SH-SY5Y (cell line): ENCODE results near the gene RBM33.

Experiments
- GATA2 ChIP-seq: IDR thresholded peaks from 2 replicates; pipeline ENCODE4 v1.6.1; 2011; ENCODE audit warnings: mild to moderate bottlenecking, low read depth, low read length
- GATA3 ChIP-seq: IDR thresholded peaks from 2 replicates; pipeline ENCODE4 v1.6.1; 2011; ENCODE audit warnings: low read depth, mild to moderate bottlenecking, low read length, moderate library complexity

Gene RBM33

DNA sequence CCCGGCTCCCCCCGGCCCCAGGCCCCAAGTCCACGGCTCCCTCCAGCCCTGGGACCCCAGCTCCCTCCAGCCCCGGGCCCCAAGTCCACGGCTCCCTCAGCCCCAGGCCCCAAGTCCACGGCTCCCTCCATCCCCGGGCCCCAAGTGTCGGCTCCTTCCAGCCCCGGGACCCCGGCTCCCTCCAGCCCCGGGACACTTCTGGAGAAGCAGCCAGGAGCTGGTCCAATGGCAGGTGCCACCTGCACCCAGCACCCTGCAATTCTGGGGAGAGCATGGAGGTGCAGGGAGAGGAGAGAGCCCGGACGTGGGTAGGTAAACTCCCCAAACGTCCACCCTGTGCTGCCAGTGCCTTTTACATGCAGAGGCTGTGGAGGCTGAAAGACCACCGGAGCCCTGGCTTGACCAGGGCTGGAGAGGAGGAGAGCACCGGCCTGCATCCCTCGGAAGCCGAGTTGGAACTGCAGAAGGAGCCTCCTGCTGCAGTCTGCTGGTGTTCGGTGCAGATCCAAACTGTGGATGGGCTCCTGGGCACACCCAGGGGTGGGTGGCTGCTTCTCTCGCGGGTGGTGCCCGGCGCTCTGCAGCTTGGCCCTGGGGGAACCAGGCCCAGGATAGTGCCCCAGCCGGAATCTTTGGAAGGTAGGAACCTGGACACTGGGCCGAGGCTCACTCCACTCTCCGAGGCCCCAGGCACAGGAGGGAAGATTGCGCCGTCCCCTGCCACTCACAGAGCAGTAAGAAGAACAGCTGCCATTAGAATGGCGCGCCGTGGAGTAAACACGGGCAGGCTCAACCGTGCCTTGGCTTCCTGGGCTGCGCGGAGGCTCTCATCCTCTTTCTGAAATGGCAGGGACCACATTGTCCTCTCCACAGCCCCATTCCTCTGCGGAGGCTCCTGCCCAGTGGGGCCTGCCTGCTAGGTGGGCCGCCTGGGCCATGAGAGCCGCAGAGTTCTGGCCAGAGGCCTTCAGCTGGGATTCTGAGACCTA lies 153.1 kb downstream of the RBM33 start:
- TF ChIP-seq GATA2 (no peak), GATA3 (no peak)

DNA sequence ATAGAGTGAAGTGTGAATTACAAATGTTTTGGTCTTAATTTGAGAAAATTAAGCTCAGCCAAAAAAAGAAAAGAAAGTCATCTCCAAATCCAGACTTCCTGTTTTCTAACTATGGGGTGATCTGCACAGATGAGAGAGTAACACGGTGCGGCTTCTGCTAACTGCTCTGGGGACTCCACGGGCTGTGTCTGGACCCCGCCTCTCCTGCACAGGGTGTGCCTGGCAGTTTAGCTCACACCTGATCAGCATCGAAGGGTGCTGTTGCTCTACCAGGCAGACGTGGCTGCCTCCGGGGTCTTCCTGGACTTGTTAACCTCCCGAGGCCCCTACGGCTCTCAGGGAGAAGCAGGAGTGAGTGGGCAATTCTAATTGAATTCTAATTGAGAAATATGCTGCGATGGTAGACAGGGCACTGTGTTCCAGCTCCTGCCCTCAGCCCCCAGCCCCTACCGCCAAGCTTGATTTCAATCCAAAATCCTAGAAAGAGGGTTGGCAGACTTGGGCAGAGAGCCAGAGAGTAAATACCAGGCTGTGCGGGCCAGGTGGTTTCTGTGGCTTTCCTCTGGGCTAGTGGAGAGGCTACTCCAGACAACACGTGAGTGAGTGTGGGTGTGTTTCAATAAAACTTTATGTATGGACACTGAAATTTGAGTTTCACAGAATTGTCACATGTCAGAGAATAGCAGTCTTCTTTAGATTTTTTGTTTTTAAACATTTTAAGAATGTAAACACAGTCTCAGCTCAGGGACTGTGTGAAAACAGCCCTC lies 154.4 kb downstream of the RBM33 start:
- TF ChIP-seq GATA2 (no peak), GATA3 (no peak)

DNA sequence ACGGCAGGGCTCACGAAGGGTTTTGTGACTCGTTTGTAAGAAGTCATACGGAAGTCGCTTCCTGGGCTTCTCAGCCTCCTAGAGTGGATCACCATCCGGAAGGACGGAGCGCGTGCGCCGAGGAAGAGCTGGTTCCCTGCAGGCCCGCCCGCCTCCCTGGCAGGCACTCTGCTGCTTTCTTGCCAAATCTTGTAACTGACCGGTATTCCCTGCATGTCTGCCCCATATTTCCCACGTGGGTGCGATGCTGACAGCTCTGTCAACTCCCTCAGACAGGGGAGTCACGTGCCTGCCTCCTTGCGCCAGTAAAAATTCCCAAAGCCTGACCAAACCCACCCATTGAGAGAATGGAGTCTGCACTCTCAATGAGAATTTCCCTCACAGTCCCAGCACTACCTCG lies 155.1 kb downstream of the RBM33 start:
- no peak for TF ChIP-seq GATA2
- TF ChIP-seq GATA3: no peak

DNA sequence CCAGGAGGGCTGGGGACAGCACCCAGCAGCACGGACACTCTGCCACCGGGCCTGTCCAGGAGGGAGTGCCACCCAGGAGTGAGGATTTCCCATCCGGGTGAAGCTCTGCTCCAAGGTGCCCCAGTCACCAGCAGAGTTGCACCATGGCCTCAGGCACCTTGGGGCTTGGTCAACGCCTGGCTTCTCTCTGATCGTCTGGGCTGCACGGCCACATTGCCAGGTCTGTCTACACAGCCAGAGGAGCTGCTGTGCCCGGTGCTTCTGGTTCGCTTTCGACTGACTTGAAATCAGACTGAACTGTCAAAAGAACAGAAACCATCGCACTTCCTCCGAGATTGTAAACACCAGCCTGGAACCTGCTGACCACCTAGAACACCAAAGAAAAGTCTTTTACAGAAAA lies 155.8 kb downstream of the RBM33 start:
- TF ChIP-seq GATA3 (no peak), GATA2 (no peak)

DNA sequence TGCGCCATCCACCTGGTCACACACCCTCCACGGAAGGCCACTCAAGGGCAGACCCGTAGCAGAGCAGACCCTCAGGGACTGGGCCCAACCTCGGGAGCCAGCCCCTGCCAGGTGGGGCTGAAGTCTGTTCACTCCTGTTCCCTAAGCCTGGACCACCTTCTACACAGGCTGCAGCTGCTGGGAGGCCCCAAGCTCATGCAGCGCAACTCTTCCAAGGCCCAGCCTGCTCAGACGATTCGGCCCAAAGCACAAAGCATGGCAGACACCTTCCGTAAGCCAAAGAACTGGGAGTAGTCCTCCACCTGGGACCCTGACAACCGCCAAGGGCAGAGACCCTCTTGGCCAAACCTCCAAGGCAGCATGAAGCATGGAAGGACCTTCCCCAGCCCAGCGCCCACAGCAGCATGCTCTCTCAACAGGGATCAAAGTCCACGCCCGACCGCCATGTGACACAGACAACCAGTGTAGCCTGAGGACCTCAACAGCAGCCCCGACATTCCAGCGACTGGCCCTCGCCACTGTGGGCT lies 156.3 kb downstream of the RBM33 start:
- TF ChIP-seq GATA2: no peak
- no peak for TF ChIP-seq GATA3

DNA sequence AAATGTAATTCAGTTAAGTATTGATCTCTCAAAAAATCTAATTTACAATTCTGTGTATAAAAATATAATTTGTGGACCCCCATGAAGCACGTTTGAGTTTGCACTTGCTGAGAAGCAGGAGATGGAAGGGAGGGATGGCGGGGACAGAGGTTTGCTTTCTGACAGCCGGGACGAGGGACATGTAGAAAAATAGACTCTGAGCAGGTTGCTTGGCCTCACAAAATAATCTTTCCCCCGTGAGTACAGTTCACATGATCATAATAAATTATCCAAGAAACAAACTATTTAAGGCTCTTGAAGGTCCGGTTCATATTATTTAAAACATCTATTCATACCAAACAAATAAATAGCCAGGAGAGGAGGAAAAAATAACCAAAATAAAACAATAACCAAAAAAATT lies 157.8 kb downstream of the RBM33 start:
- no peak for TF ChIP-seq GATA2
- TF ChIP-seq GATA3: no peak

DNA sequence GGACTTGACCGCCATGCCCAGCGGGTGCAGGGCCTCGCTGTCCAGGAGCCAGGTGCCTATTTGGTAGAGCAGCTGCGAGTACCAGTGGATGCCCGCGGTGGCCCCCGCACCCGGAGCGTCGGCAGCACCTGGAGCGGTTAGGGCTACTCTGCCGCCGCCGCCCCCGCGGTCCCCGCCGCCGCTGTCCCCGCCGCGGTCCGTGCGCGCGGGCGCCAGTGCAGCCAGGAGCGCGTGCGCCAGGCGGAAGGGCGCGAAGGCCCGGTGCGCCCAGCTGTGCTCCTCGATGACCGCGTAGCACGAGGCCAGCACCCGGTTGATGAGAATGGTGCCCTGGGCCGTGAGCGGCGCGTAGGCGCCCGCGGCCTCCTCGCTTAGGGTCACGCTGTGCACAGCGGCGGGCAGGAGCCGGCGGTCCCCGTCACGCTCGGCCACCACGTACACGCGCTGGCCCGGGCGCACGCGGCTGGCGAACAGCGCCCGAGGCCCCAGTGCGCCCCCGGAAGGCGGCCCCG lies 158.5 kb downstream of the RBM33 start:
- no peak for TF ChIP-seq GATA3
- no peak for TF ChIP-seq GATA2

DNA sequence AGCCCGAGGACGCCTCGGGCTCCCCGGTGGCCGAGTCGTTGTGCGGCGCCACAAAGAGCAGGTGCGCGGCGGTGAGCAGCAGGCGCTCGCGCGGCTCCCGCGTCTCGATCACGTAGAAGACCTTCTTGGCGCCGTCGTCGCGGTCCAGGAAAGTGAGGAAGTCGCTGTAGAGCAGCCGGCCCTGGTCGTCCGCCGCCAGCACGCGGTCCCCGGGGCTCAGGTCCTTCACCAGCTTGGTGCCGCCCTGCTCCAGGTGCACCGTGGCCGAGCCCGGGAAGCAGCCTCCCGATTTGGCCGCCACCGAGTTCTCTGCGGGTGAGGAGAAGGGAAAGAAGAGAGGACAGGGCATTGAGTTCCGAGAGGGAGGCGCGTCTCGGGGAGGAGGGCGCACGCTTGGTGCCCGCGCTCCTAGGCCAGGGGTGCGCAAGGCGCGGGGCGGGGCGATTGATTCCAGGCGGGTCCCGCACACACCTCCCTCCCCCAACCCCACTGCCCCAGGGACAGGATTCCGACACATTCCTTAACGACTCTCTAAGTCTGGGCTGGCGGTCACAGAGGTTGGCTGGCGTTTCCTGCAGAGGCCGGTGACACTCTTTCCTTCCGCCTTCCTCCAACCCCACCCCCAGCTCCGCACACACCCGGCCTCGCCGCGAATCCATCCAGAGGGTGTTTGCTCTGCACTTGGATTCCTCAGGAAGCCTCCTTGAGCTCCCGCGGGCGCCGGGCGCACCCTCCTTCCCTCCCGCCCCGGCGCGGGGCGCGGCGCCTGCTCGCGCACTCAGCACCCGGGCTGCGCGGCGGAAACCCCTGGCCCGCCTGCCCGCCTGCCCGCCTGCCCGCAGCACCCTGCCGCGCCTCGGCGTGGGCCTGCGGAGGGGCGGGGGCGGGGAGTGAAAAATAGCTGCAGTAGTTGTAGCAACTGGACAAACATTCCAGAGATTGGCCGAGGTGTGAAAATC lies 159.2 kb downstream of the RBM33 start:
- TF ChIP-seq GATA2: no peak
- TF ChIP-seq GATA3: no peak

DNA sequence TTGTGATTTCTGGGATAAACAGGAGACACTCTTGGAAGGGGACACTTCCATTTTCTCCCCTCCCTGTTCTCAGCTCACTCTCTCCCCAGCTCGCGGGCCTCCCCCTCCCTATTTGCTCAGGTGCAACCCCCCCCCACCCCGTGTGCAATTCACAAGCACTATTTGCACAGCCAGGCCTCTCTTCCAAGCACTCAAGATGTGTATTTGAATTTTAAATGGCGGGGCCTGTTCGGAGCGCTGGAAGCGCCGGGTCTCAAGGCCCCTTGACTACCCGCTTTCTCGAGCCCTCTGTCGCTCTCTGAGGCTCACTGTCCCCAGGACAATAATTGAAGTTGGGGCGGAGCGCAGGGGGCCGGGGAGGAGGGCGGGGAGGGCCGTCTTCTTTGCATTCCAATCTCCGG lies 160.0 kb downstream of the RBM33 start:
- TF ChIP-seq GATA2 (no peak), GATA3 (no peak)

DNA sequence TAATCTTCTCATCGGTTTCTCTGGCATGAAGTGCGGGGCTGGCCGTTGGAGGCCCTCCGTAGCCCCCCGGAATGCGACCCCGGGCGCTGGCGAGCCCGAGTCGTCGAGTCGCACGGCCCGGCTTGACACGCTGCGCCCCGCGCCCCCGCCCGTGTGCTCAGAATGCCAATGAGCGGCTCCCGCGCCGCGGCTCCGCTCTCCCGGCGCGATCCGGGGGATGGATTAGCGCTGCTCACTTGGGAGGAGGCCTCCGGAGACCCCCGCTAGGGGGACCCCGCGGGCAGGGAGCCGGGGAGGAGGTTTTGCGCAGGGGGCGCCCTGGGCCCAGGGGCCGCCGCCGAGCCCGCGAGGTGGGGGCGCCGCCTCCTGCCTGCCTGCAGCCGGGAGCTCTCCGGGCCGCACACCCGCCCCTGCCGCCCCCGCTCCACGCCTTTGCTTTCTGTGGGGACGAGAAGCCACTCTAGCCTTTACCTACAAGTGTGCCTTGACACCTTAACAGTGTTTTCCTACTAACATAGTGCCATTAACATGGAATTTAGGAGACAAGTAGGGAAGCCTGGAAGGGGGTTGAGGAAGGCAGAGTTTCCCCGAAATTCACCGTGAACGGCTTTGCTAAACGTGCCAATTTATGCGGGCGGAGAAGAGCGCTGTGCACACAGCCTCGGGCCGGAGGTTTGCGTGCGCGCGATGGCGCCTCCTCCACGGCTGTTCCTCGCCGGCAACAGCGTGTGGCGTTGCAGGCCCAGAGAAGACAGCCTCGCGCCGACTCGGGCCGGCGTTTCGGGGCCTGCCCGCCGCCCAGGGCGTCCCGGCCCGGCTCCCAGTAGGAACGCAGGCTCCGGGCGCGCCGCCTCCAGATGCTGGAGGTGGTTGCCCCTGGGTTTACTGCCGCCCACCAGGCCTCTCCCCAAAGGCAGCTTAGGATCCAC lies 160.7 kb downstream of the RBM33 start:
- TF ChIP-seq GATA3 (no peak), GATA2 (no peak)

DNA sequence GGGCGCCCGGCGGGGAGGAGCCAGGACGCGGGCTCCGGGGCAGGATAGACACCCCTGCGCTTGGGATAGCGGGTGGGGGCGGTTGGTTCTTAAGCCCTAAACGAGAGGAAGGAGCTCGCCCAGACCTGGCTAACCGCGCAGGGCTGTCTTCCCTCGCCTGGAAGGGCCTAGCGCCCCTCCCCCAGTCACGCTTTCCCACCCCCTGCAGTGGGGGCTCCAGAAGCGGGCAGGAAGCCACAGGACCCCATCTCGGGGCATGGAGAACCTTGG lies 161.3 kb downstream of the RBM33 start:
- TF ChIP-seq GATA2: no peak
- TF ChIP-seq GATA3: no peak

DNA sequence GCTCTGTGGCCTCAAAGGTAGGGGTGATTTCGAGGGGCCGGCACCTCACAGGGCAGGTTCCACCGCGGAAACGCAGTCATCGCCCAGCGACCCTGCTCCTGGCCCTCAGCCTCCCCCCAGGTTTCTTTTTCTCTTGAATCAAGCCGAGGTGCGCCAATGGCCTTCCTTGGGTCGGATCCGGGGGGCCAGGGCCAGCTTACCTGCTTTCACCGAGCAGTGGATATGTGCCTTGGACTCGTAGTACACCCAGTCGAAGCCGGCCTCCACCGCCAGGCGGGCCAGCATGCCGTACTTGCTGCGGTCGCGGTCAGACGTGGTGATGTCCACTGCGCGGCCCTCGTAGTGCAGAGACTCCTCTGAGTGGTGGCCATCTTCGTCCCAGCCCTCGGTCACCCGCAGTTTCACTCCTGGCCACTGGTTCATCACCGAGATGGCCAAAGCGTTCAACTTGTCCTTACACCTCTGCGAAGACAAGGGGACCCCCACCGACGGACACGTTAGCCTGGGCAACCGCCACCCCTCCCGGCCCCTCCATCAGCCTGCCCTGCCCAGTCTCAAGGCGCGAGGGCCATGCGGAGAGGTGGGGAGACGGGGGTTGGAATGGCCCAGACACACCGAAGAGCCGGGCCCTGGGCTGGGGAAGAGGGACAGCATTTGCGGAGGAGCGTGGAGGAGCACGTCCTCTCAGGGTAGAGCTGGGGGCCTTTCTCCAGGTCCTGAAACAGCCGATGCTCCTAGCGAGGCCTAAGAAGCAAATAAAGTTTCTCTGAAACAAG lies 161.8 kb downstream of the RBM33 start:
- no peak for TF ChIP-seq GATA2
- no peak for TF ChIP-seq GATA3
